Skeletal muscle cell (primary cell): ENCODE measurements around the gene ITPRIP.

Experiments used
- DNase-seq: peaks from one replicate; pipeline ENCODE4 v3.0.0-alpha.2; 2010; ENCODE audit warnings: low read depth
- H3K4me3 ChIP-seq: 2 replicates; pipeline ENCODE4 v1.5.1; 2011; ENCODE audit warnings: low read depth, mild to moderate bottlenecking, control low read depth, low read length, moderate library complexity

The ITPRIP gene

GRCh38 chr10:104316321-104317099 is 21.8 kb downstream of the ITPRIP start:
- DNase-seq, result no peak
- no peak overlapping the region for H3K4me3 ChIP-seq

- H3K4me3 ChIP-seq, result no peak overlapping the region
- DNase-seq, result no peak
Observed at GRCh38 chr10:104315486-104315921, 22.8 kb downstream of the ITPRIP start.

GRCh38 chr10:104314591-104315485 is 23.4 kb downstream of the ITPRIP start:
- no peak overlapping the region for H3K4me3 ChIP-seq

DNA sequence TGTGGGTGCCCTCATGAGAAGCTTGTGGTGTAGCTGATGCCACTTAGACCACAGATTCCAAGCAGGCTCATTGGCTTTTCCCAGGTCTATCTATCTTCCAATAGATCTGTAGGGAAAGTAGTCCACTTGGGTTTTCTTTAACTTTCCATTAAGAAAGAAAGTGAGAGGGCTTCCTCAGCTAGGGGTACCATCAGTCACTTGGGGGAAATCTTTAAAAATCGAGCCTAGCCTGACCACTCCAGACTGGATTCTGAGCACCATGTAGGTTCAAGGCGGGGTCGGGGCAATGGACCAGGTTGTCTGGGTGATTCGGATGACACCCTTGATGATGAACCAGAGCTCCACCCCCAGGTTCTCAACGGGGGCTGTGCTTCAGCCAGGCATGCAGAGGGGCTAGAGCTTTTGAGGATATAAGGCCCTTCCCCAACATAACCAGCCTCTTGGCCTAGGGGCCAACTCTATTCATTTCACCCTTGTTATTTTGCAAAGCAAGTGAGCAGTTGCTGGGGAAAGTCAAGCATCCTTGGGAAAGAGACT is 27.0 kb downstream of the ITPRIP start:
- H3K4me3 ChIP-seq, result no peak overlapping the region
- no peak for DNase-seq

More at GRCh38 chr10:104314591-104315485, 23.4 kb downstream of the ITPRIP start:
- DNase-seq, result no peak

GRCh38 chr10:104309980-104310978 is 28.0 kb downstream of the ITPRIP start:
- H3K4me3 ChIP-seq, result no peak overlapping the region
- peak; percentile 80 for DNase-seq

- no peak overlapping the region for H3K4me3 ChIP-seq
- DNase-seq, result no peak
Observed at GRCh38 chr10:104308439-104308903, 29.8 kb downstream of the ITPRIP start.

GRCh38 chr10:104307576-104308438 is 30.5 kb downstream of the ITPRIP start:
- no peak overlapping the region for H3K4me3 ChIP-seq
- peak; percentile 67 for DNase-seq

- DNase-seq, result no peak
- H3K4me3 ChIP-seq, result no peak overlapping the region
Observed at GRCh38 chr10:104306897-104307296, 31.4 kb downstream of the ITPRIP start.

DNA sequence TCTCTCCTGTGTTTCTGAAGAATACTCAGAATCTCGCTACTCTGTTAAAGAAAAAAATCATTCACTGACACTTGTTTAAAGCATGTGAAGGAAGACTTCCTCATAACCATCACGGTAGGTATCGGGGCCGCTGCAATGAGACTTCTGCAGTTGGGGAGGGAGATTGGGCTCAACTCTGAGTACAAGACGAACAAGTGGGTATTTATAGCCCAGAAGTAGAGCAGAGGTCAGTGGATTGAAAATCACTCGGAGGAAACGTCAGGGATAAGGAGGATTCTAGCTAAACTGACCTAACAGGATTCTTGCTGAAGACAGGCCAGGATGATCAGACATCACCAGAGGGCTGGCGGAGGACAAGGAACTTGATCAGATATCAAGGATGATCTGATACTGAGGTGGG is 33.3 kb downstream of the ITPRIP start:
- no peak for DNase-seq
- no peak overlapping the region for H3K4me3 ChIP-seq

GRCh38 chr10:104304356-104304745 is 33.9 kb downstream of the ITPRIP start:
- no peak for DNase-seq
- no peak overlapping the region for H3K4me3 ChIP-seq

GRCh38 chr10:104303594-104304355 is 34.5 kb downstream of the ITPRIP start:
- no peak for DNase-seq
- H3K4me3 ChIP-seq, result no peak overlapping the region

- no peak for DNase-seq
- H3K4me3 ChIP-seq, result no peak overlapping the region
Observed at GRCh38 chr10:104301907-104302690, 36.2 kb downstream of the ITPRIP start.

DNA sequence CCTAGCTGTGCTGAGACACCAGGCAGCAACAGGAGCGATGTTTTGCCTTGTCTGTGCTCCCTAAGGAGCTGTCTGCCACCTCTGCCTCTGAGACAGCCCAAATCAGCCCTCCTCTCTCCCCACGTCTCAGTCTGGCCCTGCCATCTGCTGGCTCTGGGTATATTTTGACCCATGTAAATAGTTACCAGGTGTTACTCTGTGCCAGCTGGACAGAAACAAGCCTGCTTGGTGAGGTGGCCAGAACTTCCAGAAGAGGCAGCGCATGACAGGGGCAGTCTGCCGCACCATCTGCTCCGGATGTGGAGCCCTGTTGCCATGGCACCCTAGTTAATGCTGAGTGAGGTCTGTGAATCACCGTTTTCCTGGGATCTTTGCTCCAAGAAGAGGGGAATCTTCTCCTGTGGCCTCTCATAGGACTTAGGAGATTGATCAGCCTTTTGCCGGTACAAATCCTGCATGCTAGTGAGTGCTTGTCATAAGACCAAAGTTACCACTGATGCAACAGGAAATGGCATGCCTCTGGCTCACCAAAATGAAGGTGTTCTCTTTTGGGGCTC is 37.5 kb downstream of the ITPRIP start:
- H3K4me3 ChIP-seq, result peak overlapping the region; percentile 20

DNA sequence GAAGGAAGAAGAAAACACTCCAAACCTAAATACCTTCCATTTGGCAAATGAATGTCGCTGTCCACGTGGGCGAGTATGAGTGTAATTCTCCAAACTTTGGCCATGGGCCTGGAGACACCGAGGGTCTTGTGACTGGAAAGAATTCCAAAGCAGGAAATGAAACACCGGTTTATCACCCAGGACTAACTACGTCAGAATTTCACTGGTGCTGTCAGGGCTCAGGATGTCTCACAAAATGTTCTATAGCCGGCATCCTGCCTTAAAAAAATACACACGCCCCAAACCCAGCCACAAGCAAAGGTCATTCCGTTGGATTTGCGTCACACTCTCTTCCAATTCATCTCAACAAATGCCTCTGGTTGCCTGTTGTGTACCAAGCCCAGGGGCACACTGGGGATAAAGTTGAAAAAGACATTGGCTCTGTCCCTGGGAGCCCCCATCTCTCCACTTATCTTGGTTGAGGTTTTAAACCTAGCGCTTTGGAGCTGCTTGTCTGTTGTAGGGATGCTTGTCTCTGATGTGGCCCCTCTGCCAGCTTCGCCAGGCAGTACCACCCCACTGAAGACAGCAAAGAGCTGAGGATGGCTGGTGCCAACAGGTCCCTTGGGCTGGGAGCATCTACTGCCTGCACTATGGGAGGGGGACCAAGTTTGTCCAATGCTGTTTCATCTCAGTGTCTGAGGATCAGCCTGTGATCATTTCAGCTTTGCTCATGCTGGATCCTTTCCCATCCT is 38.1 kb downstream of the ITPRIP start:
- peak overlapping the region; percentile 20 for H3K4me3 ChIP-seq
- DNase-seq, result peak; percentile 98

More for the DNA sequence above, 37.5 kb downstream of the ITPRIP start:
- peak; percentile 97 for DNase-seq

DNA sequence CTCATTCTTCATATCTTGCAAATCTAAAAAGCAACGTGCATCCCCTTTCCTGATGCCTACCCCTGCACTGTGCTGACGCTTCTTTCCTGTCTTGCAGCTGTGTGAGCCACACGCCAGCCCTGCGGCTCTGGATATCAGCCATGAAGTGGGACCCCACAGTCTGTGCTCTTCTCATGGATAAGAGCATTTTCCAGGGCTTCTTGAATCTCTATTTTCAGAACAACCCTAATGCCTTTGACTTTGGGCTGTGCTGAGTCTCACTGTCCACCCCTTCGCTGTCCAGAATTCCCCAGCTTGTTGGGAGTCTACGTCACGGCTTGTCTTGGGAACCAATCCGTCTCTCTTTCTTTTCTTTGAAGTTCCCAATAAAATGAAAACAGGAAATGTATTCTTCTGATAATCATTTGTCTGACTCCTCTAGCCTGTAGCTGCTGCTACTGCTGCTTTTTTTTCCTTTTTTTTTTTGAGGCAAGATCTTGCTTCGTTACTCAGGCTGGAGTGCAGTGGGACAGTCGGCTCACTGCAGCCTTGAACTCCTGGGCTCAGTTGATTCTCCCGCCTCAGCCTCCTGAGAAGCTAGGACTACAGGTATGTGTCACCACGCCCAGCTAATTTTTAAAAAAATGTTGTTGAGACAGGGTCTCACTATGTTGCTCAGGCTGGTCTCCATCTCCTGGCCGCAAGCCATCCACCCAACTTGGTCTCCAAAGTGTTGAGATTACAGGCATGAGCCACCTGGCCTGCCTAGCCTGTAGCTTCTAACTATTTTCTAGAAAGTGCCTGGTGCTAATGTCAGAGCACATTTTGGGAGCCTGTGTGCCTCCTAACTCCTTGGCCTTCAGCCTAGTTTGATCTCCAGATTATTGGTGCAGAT is 39.0 kb downstream of the ITPRIP start:
- H3K4me3 ChIP-seq, result peak overlapping the region; percentile 8
- peak; percentile 72 for DNase-seq
